HUDEP-2 (cell line): ENCODE results near the gene PPL.
"Not testable (repeated sequence)": the region's sequence is repeated elsewhere in the genome, so short reads cannot be mapped to it uniquely, and the experiment has no call there.

ENCODE experiments used
- DNase-seq, 76 experiments: peaks; one replicate each; lab custom pipeline; 2025; ENCODE audit not compliant: unreplicated experiment in 76 of 76; lab: John Stamatoyannopoulos, UW

The PPL gene

DNA sequence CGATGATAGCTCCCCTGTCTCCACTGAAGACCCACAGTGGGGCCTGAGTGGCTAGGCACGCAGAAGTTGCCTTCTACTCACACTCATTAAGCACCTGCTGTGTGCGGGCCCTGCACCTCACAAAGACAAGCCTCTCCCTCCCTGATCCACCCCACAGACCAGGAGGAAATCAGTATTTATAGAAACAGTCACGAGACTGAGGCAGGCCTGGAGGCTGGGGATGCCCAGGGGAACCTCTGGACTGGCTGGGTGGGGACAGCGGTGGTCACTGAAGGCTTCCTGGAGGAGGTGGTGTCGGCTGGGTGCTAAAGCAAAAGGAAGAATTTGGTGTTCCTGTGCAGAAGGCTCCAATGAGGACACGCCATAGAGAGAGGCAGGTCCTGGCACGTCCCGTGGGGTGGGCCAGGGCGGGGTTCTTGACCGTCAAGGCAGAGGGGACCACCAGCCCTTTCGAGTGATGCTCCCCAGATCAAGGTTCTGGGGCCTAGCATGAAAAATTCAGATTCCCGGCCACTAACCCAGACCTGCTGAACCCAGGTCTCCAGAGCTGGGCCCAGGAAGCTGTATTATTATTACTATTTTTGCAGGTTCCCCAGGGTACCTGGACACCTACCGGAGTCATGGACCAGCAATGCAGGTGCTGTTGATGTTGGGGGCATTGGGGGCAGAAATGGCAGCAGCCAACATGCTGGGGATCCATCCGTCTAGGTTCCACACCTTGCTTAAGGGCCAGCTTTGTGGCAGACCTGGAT is 23.0 kb downstream of the PPL start:
- DNase-seq: no peak

DNA sequence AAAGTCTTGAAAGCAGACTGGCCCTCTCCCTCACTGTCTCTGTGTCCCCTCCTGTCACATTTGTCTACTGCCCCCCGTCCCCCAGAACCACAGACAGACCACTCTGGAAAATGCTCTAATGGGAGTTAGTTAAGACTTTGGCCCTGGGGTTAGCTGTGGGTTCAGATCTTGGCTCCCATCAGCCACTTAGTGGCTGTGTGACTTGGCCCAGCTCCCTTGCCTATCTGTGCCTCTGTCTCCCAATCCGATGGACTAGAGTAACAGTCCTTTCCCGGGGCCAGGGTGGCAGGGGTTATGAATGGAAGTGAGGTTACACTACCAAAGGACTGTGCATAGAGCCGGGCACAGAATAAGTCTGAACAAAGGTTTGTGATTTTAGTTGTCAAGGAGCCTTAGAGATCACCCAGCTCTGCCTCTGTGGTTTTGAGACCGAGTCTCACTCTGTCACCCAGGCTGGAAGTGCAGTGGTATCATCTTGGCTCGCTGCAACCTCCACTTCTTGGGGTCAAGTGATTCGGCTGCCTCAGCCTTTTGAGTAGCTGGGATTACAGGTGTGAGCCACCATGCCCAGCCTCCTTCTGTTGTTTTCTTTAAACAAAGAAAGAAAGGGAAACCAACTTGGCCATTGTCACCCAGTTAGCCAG is 23.7 kb downstream of the PPL start:
- DNase-seq: no peak

DNA sequence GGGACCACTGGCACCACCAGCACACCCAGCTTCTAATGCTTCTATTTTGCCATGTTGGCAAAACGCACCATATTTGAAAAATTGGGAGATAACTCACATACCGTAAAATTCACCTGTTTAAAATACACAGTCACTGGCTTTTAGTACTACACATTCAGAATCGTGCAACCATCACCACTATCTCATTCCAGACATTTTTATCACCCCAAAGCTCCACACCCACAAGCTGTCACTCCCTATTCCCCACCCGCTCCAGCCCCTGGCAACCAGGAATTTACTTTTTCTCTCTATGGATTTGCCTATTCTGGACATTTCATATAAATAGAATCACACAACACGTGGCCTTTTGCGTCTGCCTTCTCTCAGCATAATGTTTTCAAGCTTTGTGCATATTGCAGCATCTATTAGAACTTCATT is 25.0 kb downstream of the PPL start:
- no peak for DNase-seq

DNA sequence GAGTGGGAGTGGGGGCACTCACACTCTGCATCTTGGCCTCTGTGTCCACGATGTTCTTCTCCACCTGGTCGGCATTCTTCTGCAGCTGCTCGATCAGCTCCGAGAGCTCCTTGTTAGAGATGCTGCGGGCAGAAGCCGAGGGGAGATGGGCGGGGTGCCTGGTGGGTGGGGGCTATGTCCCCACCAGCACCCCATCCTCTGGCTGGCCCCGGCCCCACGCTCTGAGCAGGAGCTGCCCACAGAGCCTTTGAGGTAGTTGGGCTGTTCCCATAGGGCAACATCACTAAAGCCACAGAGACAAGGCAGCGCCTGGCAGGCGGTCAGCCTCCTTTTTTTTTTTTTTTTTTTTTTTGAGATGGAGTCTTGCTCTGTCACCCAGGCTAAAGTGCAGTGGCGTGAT is 26.1 kb downstream of the PPL start:
- DNase-seq: no peak

DNA sequence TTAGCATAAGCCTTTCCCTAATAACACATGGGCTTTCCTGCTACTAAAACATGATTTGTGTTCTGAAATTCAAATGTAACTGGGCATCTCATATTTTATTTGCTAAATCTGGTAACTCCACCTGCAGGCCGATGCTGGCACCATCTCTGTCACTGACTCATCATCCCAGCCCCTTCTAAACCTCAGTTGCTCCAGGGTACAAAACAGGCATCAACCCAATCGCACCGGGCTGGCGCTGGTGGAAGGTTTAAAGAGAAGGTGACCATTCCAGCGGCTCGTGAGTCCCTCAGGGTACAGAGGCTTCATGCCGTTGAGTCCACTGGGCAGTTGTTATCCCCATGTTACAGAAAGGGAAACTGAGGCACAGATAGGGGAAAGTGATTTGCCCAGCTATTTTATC is 27.1 kb downstream of the PPL start:
- no peak for DNase-seq

DNA sequence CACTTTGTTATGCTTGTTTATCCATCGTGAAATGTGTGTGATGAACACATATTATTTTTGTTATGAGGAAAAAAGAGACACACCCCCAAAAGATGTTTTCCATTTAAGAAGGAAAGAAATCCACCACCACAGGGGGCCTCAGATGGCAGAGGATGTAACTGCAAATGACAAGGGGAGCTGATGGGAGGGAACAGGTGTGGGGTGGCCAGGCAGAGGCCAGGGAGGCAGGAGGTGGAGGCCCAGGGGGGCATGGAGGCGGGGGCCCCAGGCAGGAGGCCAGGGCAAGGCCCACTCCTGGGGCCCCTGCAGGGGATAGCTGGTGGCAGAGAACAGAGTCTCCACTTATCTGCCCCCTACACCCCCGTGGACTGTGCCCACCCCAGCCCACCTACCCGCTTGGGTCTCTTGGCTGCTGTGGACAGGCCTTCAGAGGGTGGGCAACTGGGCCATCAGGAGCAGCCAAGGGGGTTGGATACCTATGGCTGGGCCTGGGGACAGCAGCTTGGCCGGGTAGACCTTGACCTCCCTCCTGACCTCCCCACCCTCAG is 28.0 kb downstream of the PPL start:
- DNase-seq: no peak

- no peak for DNase-seq
Observed at GRCh38 chr16:4904942-4905615, 31.9 kb downstream of the PPL start.

DNA sequence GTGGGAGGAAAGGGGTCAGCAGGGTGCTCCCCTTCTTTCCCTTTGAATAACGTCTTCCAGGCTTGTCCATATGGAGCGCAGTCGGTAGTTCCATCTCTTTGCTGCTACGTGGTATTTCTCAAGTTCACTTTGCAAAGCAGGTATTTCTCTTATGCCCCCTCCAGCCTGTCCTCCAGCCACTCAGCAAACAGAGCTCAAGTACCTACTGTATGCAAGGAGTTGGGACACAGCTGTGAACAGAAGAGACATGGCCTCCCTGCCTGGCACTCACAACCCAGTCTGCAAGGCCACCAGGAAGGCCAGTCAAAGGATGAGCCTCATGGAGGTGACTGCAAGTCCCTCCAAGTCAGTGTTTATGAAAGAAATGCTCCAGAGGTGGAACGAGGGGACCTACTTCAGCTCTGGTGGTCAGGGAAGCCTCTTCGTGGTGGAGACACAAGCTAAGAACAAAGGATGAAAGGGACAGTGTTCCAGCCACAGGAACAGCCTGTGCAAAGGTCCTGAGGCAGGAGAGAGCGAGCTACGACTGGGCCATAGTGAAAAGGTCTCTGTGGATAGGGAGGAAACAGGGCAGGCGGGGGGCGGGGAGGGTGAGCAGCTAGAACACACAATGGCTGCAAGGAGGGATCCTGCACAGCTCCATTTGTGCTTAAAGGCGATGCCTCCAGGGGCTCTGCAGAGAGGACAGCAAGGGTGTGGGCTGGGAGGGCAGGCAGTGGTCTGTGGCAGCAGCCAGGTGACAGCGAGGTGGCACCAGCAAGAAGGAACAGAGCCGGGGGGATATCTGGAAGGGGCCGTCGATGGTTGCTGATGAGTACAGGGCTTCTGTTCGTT is 32.6 kb downstream of the PPL start:
- no peak for DNase-seq

DNA sequence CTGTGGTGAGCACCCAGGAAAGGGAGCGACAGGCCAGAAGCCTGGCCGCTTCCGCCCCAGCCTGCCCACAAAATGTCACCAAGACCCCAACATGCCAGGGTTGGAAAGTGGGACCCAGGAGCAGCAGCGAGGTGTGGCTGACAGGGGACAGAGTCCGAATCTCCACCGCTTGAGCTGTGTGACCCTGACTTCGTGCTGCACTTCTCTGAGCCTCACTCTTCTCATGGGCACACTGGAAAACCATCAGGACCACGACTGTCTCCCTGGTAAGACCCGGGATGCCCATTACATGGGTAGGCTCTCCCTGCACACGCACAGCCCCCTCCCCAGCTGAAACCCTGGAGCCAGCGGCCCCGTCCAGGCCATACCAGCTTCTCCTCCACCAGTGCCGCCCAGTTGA is 34.9 kb downstream of the PPL start:
- DNase-seq: no peak

DNA sequence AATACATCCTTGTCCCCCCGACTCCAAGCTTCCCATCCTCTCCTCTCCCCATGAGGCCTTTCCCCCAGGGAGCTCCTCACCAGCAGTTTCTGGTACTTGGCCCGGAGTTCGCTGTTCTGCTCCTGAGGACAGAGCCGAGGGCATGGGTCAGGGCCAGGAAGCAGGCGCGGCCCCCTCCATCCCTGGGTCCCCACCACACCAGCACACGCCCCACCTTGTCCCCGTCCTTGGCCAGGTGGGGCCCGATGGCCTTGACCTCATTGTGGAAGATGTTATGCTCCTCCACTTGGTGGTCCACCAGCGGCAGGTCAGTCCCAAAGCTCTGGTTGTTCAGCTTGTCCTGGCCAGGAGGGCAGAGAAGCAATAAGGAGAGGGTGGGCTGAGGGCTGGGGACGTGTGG is 36.2 kb downstream of the PPL start:
- no peak for DNase-seq

DNA sequence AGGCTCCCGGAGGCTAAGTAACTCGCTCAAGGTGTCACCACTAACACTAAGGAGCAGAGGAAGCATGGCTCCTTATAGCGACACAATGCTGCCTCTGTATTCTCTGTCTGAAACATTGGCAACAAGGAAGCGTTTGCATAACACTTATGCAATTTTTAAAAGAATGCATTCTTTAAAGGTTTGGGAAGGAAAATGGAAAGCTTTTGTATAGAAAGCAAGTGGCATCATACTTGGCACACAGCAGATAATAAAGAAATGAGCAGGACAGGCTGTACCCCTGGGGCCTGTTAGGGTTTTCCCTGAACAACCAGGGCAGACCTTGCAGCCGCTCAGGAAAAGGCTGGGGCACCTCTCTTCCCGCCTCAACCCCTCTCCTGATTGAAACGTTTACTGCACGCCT is 36.9 kb downstream of the PPL start:
- no peak for DNase-seq

DNA sequence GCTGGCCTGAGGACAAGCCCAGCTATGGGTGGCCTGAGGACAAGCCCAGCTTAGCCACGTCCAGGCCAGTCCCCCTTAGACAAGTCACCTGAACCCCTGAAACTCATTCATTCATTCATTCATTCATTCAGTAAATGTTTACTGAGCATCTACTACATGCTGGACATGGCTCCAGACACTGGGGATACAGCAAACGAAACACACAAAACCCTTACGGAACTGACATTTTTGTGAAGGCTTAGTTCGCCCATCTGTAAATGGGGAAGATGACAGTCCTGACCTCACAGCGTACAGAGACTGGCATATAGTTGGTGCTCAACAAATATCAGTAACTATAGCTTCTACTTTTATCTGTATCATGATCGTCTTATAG is 37.5 kb downstream of the PPL start:
- no peak for DNase-seq

GRCh38 chr16:4898811-4899473 is 38.0 kb downstream of the PPL start:
- DNase-seq: no peak

- DNase-seq: no peak
Observed at GRCh38 chr16:4897328-4897727, 39.6 kb downstream of the PPL start.

- DNase-seq: not testable (repeated sequence)
Observed at GRCh38 chr16:4896761-4897160, 40.2 kb downstream of the PPL start.

DNA sequence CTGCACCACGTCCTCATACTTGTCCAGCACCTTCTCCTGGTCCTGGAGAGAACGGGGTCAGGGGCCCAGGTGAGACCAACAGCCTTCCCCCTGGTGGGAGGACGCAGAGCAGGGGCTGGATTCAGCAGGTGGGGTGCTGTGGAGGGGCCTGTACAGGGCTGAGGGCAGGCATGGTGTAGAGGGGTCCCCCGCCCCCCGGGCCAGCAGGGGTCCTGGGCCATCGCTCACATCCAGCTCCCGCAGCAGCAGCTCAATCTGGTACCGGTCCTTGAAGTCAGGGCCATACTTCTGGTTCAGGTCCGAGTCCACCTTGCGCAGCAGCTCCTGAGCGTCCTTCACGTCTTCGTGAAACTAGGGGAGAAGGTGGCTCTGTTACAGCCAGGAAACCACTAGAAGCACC is 41.6 kb downstream of the PPL start:
- DNase-seq: no peak

DNA sequence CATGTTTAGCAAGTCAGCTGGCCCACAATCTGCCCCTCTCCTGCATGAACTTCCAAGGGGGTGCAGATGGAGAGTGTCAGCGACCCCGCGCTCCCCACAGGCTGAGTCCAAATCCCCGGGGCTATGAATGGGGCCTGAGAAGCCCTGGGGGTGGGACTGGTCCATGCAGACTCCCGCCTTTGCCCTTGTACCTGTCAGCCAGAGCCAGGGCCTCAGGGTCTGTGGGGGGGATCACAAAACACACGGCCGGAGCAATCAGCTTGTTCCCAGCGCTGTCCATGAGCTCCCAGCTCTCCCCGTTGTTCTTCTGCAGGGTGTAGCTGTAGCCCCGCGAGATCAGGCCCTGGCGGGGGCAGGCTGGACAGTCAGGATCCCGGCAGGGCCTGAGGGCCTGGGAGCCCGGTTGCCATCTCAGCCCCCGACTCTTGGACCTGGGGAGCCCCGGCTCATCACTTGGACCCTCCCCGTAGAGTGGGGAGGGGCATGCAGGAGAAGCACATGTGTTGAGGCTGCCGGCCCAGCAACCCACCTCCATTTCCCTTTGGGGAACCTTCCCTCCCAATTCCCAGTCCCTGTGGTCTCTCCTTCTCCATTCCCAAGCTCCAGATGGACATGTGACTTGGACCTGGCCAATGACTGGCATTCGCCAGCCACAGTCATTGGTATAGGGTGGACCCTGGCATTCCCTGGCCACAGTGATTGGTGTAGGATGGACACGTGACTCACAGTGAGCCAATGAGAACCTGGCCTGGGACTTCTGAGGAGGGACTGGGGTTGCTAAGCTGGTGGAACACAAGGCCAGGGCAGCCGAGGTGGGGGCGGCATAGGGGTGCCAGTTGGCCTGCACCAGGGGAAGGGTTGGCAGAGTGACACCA is 42.4 kb downstream of the PPL start:
- no peak for DNase-seq

DNA sequence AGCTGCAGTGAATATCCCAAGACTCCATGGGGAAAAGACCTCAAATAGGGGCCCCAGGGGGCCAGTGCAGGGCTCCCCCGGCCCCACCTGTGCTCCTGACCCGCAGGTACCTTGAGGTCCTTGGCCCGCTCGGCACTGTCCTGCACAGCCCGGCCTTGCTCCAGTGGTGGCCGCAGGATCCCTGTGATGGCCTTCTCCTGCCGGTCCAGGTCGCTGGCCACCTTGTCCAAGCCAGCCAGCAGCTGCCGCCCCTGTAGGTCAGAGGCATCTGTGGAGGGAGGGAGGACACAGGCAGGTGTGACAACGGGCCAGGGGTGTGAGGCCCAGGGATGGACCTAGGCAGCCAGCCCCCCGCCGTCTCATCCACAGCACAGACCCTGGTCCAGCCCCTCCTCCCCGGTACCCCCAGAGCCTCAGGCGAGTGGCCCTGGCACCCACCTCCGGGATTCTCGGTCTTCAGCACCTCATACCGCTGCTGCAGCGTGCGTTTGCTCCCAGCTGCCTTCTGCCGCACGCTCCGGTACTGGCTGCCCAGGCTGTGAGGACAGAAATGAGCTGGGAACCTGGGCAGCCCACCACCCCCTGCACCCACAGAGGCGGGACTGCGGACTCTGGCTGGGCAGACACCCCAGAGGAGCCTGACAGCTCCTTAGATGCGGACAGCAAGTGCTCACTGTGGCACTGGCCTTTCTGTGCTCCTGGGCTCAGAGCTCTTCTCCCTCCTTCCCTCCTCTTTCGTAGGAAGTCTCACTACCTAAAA is 43.7 kb downstream of the PPL start:
- DNase-seq: no peak
